Thoracic aorta (tissue), 2 donors: ENCODE data around the gene ACTG1. TPM values are rescaled to one million over a fixed set of nuclear protein-coding genes. Genes with fewer than 3 reads are reported as not detected.

ENCODE experiments used
- ATAC-seq: fragments of 150-250 bp; one replicate; pipeline ENCODE4 v1.8.0; 2017; ENCODE audit warnings: low read depth; ENCODE audit not compliant: insufficient number of reproducible peaks, low FRiP score
- DNase-seq: peaks from one replicate; pipeline ENCODE4 v3.0.0-alpha.2; 2020; ENCODE audit warnings: low spot score
- H3K27ac ChIP-seq, 2 donors: fragments of 200-600 bp; sonication (generic); 1 replicate in 1 of 2; 2 replicates in 1 of 2; pipeline ENCODE4 v1.5.1; 2016; ENCODE audit warnings: mild to moderate bottlenecking in 2 of 2, moderate library complexity in 2 of 2
- H3K27me3 ChIP-seq: fragments of 200-600 bp; sonication (generic); replicated peaks from 2 replicates; pipeline ENCODE4 v1.6.0; 2016; ENCODE audit warnings: mild to moderate bottlenecking; ENCODE audit not compliant: insufficient read depth
- H3K36me3 ChIP-seq: fragments of 200-600 bp; sonication (generic); one replicate; pipeline ENCODE4 v1.5.1; 2016
- H3K4me1 ChIP-seq, 2 donors: fragments of 200-600 bp; sonication (generic); 1 replicate in 1 of 2; 2 replicates in 1 of 2; pipeline versions ENCODE4 v1.5.1 to v1.6.0; 2016; ENCODE audit warnings: low read depth in 2 of 2, mild to moderate bottlenecking in 1 of 2; ENCODE audit not compliant: control insufficient read depth in 1 of 2
- H3K4me3 ChIP-seq: fragments of 200-600 bp; sonication (generic); 2 replicates; pipeline ENCODE4 v1.5.1; 2016; ENCODE audit warnings: mild to moderate bottlenecking
- H3K9me3 ChIP-seq: fragments of 200-600 bp; sonication (generic); 2 replicates; pipeline ENCODE4 v1.5.1; 2016
- total RNA-seq, 2 donors: library from RNA; depleted of rRNA; stranded (reverse); fragments of >200 nt; gene quantifications; one replicate each; pipeline versions ENCODE4 v1.1.0 to v1.2.3, GENCODE V29; 2016
- TF ChIP-seq, protein P1 (sequence below): fragments of 200-600 bp; sonication (generic); IDR thresholded peaks from one replicate; pipeline ENCODE4 v1.5.1; 2019; ENCODE audit warnings: antibody characterized with exemption

ACTG1 gene
- total RNA-seq, 2 donors from 2014 or later = 4,421 to 4,935 TPM

DNA sequence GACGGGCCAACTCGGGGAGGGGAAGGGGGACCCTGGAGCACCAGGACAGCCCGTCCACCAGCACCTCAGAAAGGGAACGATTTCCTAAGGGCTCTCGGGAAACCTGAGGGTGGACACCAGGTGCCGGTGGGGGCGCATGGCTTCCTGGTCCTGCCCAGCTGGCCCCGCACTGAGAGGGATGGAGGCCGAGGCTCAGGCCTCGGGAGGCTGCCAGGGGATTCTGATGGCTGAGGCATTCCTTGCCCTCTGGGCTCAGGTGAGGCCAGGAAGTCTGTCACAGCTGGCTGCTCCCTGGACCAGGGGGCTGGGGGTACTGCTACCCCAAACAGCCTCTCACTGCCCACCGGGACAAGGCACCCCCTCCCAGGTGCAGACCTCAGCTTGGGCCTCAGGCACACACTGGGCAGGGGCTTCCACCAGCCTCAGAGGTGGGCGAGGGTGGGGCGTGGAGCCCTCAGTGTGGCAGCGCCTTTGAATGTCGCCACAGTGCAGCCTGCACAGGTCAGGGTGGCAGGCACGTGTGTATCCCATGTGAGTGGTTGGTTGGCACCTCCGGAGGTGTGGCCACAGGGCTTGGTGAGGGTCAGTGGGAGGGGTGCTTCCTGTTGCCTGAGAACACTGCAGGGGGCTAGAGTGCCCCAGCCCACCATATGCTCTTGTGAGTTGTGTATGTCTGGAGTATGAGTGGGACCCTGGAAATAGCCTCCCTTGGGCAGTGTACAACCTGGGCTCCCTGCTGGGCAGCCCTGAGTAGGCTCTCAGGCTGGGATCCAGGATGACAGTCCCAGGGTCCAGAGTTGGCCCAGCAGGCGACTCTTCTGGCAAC lies 11.7 kb upstream of the ACTG1 start:
- DNase-seq (no peak), ATAC-seq (no peak)
- no peaks in the 10 kb centered on the region for H3K9me3 ChIP-seq
- H3K36me3 ChIP-seq = no peaks in the 10 kb centered on the region
- TF ChIP-seq, protein P1, sequence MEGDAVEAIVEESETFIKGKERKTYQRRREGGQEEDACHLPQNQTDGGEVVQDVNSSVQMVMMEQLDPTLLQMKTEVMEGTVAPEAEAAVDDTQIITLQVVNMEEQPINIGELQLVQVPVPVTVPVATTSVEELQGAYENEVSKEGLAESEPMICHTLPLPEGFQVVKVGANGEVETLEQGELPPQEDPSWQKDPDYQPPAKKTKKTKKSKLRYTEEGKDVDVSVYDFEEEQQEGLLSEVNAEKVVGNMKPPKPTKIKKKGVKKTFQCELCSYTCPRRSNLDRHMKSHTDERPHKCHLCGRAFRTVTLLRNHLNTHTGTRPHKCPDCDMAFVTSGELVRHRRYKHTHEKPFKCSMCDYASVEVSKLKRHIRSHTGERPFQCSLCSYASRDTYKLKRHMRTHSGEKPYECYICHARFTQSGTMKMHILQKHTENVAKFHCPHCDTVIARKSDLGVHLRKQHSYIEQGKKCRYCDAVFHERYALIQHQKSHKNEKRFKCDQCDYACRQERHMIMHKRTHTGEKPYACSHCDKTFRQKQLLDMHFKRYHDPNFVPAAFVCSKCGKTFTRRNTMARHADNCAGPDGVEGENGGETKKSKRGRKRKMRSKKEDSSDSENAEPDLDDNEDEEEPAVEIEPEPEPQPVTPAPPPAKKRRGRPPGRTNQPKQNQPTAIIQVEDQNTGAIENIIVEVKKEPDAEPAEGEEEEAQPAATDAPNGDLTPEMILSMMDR = no peak
- H3K4me1 ChIP-seq = peaks cover 9 to 41% of the 10 kb centered on the region in 2 donors
- no peaks in the 10 kb centered on the region for H3K27me3 ChIP-seq
- no peak overlapping the region for H3K4me3 ChIP-seq
- H3K27ac ChIP-seq = no peak overlapping the region

DNA sequence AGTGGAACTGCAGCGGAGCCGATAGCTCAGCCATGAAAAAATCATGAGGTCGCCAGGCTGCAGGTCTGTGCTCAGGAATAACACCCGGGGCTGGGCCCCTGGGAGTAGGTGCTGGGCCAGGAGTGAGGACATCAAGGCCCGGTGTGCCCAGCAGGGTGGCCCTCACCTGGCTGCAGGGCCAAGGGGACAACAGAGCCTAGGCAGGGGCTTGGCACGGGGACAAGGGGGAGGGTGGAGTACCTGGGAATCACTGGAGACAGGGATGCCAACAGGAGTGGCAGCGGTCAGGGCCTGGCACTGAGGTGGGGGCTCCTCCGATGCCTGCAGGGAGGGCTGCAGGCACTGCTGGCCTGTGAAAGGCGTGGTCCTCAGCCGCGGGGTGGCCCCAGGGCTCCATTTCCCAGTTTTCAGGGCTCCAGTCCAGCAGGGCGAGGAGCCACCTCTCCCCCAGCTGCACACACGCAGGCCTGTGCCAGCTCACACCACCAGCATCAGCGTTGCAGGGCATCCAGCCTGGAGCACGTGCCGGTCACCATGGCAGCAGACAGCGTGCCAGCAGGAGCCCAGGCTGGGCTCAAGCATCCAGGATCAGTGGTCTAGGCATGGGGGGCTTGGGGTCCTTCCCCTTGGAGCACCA lies 10.9 kb upstream of the ACTG1 start:
- no peaks in the 10 kb centered on the region for H3K36me3 ChIP-seq
- peaks cover 12 to 48% of the 10 kb centered on the region in 2 donors for H3K4me1 ChIP-seq
- no peak for DNase-seq
- H3K9me3 ChIP-seq = no peaks in the 10 kb centered on the region
- H3K4me3 ChIP-seq = peak overlapping the region; percentile 12
- TF ChIP-seq, protein P1 = no peak
- H3K27ac ChIP-seq = no peak overlapping the region
- no peak for ATAC-seq
- H3K27me3 ChIP-seq = no peaks in the 10 kb centered on the region

DNA sequence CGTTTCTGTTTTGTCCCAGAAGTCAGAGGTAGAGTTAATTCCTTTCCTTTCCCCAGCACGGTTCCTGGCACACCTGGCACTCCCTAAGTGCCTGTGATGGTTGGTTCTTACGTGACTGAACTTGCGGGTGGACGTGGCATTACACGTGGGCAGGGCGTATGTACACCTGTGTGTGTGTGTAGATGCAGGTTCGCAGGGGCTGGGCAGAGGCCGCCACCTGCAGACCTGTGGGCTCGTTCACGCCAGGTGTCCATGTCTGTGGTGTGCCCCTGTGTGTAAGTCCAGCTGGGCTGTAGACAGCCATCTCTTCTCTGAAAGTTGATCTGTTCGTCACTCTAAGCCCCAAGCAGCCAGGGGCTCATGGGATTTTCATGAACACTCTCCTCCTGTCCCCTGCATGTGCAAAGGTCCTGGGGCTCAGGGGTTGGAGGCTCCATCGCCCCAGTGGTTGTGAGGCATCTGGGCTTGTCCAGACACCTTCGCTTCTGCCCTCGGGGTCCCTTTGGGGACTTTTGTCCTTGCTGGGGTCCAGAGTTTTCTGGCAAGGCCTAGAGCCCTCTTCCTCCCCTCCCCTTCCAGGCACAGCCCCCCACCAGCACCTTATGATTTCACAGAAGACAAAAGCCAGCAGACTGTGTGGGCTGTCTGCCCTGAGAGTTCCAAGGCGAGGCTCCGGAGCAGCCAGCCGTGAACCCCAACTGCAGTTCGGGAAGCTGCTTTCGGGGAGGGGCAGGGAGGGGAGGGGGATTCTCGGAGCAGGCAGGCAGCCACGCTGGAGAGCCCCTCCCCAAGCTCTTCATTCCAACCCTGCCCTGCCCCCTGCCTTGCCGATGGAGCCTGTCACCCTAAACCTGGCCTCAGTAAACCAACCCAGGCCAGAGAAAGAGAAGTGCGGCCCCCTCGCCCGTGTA lies 10.1 kb upstream of the ACTG1 start:
- H3K27me3 ChIP-seq = no peaks in the 10 kb centered on the region
- DNase-seq = no peak
- H3K27ac ChIP-seq = no peak overlapping the region
- TF ChIP-seq, protein P1 = no peak
- no peaks in the 10 kb centered on the region for H3K9me3 ChIP-seq
- no peak overlapping the region for H3K4me3 ChIP-seq
- ATAC-seq = no peak
- H3K36me3 ChIP-seq = no peaks in the 10 kb centered on the region
- H3K4me1 ChIP-seq = peaks cover 20 to 52% of the 10 kb centered on the region in 2 donors

DNA sequence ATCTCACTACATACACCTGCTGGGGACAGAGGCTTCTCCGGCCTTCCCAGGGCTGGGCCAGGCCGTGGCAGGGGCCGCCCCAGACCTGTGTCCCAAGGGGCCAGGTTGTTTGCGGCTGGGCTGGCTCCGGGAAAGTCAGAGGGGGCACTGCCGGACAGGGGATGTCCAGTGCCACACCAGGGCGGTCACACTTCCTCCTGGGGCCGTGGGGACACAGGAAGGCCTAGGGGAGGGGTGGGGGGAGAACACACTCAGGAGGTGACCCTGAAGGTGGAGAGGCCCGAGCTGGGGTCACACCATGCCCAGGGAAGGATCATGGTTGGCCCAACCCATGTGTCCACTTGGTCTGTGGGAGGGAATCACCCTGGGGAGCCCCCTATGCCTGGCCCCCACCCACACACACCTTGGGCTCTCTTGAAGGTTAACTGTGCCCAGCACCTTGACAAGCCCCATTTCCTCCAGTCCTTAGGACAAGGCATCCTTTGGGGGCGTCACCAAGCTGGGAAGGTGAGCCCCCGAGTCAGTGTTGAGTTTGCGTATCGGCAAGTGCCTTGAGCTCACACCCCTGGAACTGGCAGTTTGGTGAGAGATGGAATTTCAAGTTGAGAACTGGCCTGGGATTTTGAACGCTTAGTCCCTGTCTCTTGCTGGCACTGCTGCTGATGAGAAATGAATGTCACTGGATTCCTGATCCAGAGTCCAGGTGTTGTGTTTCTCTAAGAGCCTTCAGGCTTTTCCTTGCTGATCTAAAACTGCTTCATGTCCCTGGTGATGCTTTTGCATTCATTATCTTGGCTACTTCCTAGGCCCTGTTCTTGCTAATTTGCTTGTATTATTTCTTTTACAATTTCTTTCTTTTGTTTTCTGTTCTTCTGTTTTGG lies 7.7 kb upstream of the ACTG1 start:
- Histone ChIP-seq H3K4me3 (peak overlapping the region; percentile 99), H3K27ac (no peak overlapping the region)

More for the DNA sequence above, 7.7 kb upstream of the ACTG1 start:
- Histone ChIP-seq H3K4me1 (peaks cover 41 to 63% of the 10 kb centered on the region in 2 donors), H3K9me3 (no peaks in the 10 kb centered on the region), H3K36me3 (no peaks in the 10 kb centered on the region), H3K27me3 (no peaks in the 10 kb centered on the region)
- ATAC-seq (no peak), DNase-seq (no peak)
- TF ChIP-seq, protein P1 = no peak
